Lower leg skin (tissue), 4 donors: ENCODE results near the gene TMOD2. TPM values are rescaled to one million over a fixed set of nuclear protein-coding genes. Genes with fewer than 3 reads are reported as not detected.

Source experiments
- DNase-seq, 2 donors: peaks; one replicate each; pipeline ENCODE4 v3.0.0-alpha.2; 2019; ENCODE audit warnings: low spot score in 2 of 2
- H3K4me3 ChIP-seq: fragments of 200-600 bp; sonication (generic); 2 replicates; pipeline ENCODE4 v1.5.1; 2017; ENCODE audit warnings: mild to moderate bottlenecking, low read depth; ENCODE audit not compliant: poor library complexity, severe bottlenecking
- POLR2A ChIP-seq, 2 donors: fragments of 450-650 bp; IDR thresholded peaks; one replicate each; pipeline ENCODE4 v1.6.1; 2016 to 2017; ENCODE audit warnings: antibody characterized with exemption in 2 of 2, mild to moderate bottlenecking in 1 of 2, moderate library complexity in 1 of 2
- WGBS, 2 donors: methylation state at CpG; one replicate each; pipeline ENCODE4 v1.1.5; 2018; 5-methylcytosine and 5-hydroxymethylcytosine counted together
- intact Hi-C: fragments of 100-400 bp; cut with DNase I; formaldehyde crosslinking; loops from one replicate; pipeline ENCODE4 v1.15.0; 2023; ENCODE audit warnings: low total_unique reads
- total RNA-seq, 4 donors: library from RNA; depleted of rRNA; stranded (reverse); fragments of >200 nt; gene quantifications; one replicate each; pipeline ENCODE4 v1.1.0, GENCODE V29; 2016
- TF ChIP-seq, protein P1 (sequence below), 3 donors: fragments of 450-650 bp; IDR thresholded peaks; one replicate each; pipeline ENCODE4 v1.5.1; 2016; ENCODE audit warnings: antibody characterized with exemption in 3 of 3, mild to moderate bottlenecking in 3 of 3, moderate library complexity in 2 of 3

TMOD2 gene
- total RNA-seq, 4 donors from 2014 or later = 6.6 to 9.3 (median 7.5) TPM

DNA sequence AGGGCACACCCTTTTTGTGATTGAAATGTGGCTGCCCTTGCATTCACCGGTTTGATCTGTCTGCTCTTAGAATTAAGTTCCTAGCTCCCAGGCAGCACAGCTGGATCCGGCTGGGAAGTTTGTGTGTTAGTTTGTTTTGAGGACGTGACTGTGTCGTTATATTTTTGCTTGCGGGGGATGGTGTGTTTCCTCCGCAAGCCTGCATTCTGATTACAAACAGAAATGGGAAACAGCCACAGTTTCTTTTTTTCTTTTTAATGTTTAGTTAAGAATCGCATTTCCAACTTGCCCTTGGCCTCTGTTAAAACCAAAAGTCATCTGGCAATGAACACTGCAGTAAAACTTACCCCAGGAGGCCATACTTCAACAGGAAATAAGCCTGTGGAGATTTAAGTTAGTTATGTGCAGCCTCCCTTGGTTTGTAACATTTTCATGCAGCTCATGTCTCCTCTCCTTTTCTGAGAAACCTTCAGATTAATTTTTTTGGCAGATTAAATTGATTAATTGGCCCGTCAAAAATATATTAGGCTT lies 78.9 kb downstream of the TMOD2 start:
- DNase-seq = no peak
- intact Hi-C loops = no loop called here
- peak overlapping the region; percentile 86 for H3K4me3 ChIP-seq
- TF ChIP-seq, protein P1, sequence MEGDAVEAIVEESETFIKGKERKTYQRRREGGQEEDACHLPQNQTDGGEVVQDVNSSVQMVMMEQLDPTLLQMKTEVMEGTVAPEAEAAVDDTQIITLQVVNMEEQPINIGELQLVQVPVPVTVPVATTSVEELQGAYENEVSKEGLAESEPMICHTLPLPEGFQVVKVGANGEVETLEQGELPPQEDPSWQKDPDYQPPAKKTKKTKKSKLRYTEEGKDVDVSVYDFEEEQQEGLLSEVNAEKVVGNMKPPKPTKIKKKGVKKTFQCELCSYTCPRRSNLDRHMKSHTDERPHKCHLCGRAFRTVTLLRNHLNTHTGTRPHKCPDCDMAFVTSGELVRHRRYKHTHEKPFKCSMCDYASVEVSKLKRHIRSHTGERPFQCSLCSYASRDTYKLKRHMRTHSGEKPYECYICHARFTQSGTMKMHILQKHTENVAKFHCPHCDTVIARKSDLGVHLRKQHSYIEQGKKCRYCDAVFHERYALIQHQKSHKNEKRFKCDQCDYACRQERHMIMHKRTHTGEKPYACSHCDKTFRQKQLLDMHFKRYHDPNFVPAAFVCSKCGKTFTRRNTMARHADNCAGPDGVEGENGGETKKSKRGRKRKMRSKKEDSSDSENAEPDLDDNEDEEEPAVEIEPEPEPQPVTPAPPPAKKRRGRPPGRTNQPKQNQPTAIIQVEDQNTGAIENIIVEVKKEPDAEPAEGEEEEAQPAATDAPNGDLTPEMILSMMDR (IDR thresholded peaks at IDR 0.05) = no peak
- TF ChIP-seq POLR2A (IDR thresholded peaks at IDR 0.05) = no peak
- 0% methylated on average over 8 of the region's 8 CpGs for WGBS, 2 donors

DNA sequence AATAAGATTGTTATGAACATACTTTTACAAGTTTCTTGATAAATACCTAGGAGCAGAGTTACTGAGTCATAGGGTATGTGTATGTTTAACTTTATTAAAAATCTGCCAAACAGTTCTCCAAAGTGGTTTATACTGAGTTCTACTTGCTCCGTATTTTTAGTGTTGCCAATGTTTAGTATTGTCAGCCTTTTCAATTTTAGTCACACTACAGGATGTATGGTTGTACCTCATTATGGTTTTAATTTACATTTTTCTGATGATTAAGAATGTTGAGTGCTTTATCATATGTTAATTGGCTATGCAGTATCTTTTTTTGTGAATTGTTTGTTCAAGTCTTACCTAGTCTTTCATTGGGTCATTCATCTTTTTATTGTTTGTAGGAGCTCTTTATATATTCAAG lies 82.4 kb downstream of the TMOD2 start:
- no peak for DNase-seq

DNA sequence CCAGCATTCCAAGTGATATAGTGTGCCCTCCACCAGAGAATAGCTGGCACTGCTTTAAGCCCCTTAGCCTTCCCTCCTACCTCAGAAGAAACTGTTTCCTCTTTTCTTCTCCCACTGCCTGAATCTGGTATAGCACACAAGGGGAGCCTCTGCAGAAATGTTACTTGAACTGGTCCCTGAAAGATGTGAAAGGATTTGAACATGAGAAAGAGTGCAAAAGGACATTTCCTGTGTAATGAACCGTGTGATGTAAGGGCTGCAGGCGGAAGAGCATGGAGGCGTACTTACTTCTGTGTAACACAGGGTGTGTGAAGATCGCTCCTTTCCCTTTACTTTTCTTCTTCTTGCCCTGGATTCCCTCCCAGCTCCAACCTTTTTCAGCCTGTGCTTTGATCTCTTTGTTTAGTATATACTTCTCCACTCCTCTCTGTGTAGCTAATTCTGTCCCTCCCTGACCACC lies 86.4 kb downstream of the TMOD2 start:
- no peak for TF ChIP-seq POLR2A (IDR thresholded peaks at IDR 0.05)
- TF ChIP-seq, protein P1 (IDR thresholded peaks at IDR 0.05) = no peak
- intact Hi-C loops = no loop called here
- DNase-seq = no peak
- 37 to 43% methylated on average over 4 of the region's 4 CpGs for WGBS, 2 donors
- H3K4me3 ChIP-seq = no peak overlapping the region

More for the DNA sequence above, 82.4 kb downstream of the TMOD2 start:
- H3K4me3 ChIP-seq = no peak overlapping the region
- TF ChIP-seq, protein P1 (IDR thresholded peaks at IDR 0.05) = no peak
- TF ChIP-seq POLR2A (IDR thresholded peaks at IDR 0.05) = no peak
- WGBS, 2 donors = 65 to 71% methylated on average over 1 of the region's 1 CpG
- intact Hi-C loops = no loop called here

DNA sequence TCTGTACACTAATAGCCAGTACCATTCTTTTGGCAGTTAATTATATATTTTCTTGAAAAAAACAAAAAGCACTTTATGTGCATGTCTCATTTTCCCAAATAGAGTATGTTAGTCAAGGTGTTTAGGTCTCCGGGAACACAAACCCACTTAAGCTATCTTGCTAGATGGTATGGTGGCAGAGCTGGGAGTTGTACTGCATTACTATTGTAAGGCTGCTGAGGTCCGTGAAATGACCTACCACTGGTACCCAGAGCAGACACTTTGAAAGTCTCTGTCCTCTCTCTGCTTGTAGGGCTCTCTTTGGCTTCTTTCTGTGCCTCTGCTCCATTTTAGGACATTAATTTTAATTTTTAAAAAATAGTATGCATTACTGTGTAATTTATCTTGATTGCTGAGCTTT lies 86.9 kb downstream of the TMOD2 start:
- intact Hi-C loops = no loop called here
- TF ChIP-seq, protein P1 (IDR thresholded peaks at IDR 0.05) = no peak
- no peak for TF ChIP-seq POLR2A (IDR thresholded peaks at IDR 0.05)
- no peak for DNase-seq
- H3K4me3 ChIP-seq = no peak overlapping the region
- WGBS, 2 donors = 73 to 74% methylated on average over 2 of the region's 2 CpGs

DNA sequence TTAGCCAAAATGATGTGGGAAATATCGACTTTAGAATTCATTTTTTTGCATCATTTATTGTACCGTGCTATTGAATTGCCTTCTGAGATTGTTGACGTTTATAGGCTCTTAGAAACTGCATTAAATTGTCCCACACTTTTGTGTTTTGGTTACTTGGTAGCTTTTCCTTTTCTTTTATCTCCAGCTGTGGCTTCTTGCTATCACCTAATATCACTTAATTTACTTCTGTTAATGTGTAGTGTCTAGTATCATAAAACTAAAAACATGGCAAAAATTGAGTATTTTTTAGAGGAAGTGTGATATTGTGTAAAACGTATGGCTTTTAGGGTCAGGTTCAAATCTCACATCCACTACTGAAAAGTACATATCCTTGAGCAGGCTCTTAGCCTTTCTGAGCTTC lies 89.3 kb downstream of the TMOD2 start:
- DNase-seq = no peak
- 74 to 83% methylated on average over 4 of the region's 4 CpGs for WGBS, 2 donors
- TF ChIP-seq, protein P1 (IDR thresholded peaks at IDR 0.05) = no peak
- TF ChIP-seq POLR2A (IDR thresholded peaks at IDR 0.05) = no peak
- intact Hi-C loops = no loop called here
- no peak overlapping the region for H3K4me3 ChIP-seq
